Measurements from ENCODE around the gene MAPK8IP3.
A peak's percentile ranks its signal among the peaks of the same experiment; 100 is the strongest.

MAPK8IP3 gene

GRCh38 chr16:1770328-1771187 lies 64.6 kb downstream of the MAPK8IP3 start:
- peak overlapping the region; percentile 84 for H3K4me3 ChIP-seq (replicated peaks; ENCODE audit: low read depth, low read length)
- H3K36me3 ChIP-seq (ENCODE audit: control insufficient read depth, insufficient read depth, low read length), result peaks cover 32% of the 10 kb centered on the region
- DNase-seq (ENCODE audit: extremely low read depth, insufficient read length), result peak; percentile 67
- no peaks in the 10 kb centered on the region for H3K27me3 ChIP-seq (replicated peaks; ENCODE audit: control insufficient read depth, insufficient read depth, low read length)
- TF ChIP-seq CTCF (IDR thresholded peaks at IDR 0.05; ENCODE audit: insufficient read depth, low read length, poor library complexity, severe bottlenecking), result no peak

DNA sequence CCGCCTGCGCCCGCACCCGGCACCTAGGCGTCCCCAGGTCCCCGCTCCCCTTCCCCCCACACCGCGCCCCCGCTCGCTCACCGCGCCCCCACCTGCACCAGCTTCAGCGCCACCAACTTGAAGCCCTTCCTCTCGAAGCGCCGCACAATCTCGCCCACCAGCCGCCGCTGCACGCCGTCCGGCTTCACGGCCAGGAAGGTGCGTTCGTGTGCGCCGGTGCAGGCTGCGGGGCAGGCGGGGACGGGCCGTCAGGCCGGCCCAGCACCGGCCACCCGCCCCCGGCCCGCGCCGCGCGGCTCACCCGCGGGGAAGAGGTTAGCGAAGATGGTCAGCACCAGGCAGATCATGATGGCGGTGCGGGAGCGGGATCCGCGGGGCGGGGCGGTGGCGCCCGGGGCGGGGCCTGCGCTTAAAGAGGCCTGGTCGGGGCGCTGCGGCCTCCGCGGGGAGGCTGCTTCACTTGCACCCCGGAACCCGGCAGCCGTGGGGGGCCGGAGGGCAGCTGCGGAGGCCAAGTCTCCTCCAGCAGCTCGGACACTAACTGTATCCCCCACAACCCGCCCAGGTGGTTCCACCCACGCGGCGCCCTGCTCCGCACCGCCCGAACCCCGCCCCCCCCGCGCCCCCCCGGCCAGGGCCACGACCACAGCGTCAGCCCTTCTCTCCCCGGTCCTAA lies 65.3 kb downstream of the MAPK8IP3 start, which contains the start of gene NME3:
TSS of gene NME3 (minus strand) at position 356 of the 676 bp plus-strand sequence. CDS start at position 347, 9 bp downstream.
- Histone ChIP-seq H3K27me3 (replicated peaks; ENCODE audit: control insufficient read depth, insufficient read depth, low read length) (no peaks in the 10 kb centered on the region), H3K4me3 (replicated peaks; ENCODE audit: low read depth, low read length) (peak within 1 kb of the TSS; percentile 84), H3K36me3 (ENCODE audit: control insufficient read depth, insufficient read depth, low read length) (peaks cover 29% of the 10 kb centered on the region)
- no peak for TF ChIP-seq CTCF (IDR thresholded peaks at IDR 0.05; ENCODE audit: insufficient read depth, low read length, poor library complexity, severe bottlenecking)
- peak; percentile 86 for DNase-seq (ENCODE audit: extremely low read depth, insufficient read length)

- DNase-seq (ENCODE audit: extremely low read depth, insufficient read length), result no peak
- TF ChIP-seq CTCF (IDR thresholded peaks at IDR 0.05; ENCODE audit: insufficient read depth, low read length, poor library complexity, severe bottlenecking), result no peak
- Histone ChIP-seq H3K4me3 (replicated peaks; ENCODE audit: low read depth, low read length) (peak overlapping the region; percentile 84), H3K27me3 (replicated peaks; ENCODE audit: control insufficient read depth, insufficient read depth, low read length) (no peaks in the 10 kb centered on the region), H3K36me3 (ENCODE audit: control insufficient read depth, insufficient read depth, low read length) (peaks cover 33% of the 10 kb centered on the region)
These were observed 65.9 kb downstream of the MAPK8IP3 start for GRCh38 chr16:1771864-1772361.

DNA sequence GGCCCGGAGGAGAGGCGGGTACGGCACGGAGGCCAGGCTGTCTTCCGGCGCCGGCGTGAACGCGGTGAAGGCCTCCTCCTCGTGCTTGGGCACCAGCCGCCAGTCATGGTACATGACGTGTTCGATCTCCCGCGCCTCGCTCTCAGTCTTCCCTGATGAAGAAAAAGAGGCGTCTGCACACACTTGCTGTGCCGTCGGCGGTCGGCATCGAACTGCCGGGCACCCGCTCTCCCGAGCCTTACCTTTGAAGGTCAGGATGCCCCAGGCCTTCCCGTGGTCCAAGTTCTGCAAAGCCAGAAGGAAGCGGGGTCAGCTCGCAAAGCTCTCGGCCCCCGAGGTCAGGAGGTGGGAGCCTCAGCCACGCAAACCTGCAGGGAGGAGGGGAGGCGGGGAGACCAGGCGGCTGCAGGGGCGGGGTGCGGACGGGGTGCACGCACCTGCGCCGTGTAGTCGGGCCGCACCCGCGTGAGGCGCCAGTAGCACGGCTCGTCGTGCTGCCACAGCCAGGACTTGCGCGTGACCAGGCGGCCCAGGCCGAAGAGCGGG lies 66.4 kb downstream of the MAPK8IP3 start, which contains the start of gene EME2:
TSS of gene EME2 (plus strand) at position 449 of the 546 bp plus-strand sequence. CDS start 418 bp downstream, outside the sequence.
- DNase-seq (ENCODE audit: extremely low read depth, insufficient read length), result peak; percentile 55
- Histone ChIP-seq H3K4me3 (replicated peaks; ENCODE audit: low read depth, low read length) (peak within 1 kb of the TSS; percentile 84), H3K27me3 (replicated peaks; ENCODE audit: control insufficient read depth, insufficient read depth, low read length) (no peaks in the 10 kb centered on the region), H3K36me3 (ENCODE audit: control insufficient read depth, insufficient read depth, low read length) (peaks cover 28% of the 10 kb centered on the region)
- TF ChIP-seq CTCF (IDR thresholded peaks at IDR 0.05; ENCODE audit: insufficient read depth, low read length, poor library complexity, severe bottlenecking), result no peak

- Histone ChIP-seq H3K4me3 (replicated peaks; ENCODE audit: low read depth, low read length) (peak within 1 kb of the TSS; percentile 84), H3K36me3 (ENCODE audit: control insufficient read depth, insufficient read depth, low read length) (peaks cover 26% of the 10 kb centered on the region), H3K27me3 (replicated peaks; ENCODE audit: control insufficient read depth, insufficient read depth, low read length) (no peaks in the 10 kb centered on the region)
- TF ChIP-seq CTCF (IDR thresholded peaks at IDR 0.05; ENCODE audit: insufficient read depth, low read length, poor library complexity, severe bottlenecking), result peak; percentile 60
- DNase-seq (ENCODE audit: extremely low read depth, insufficient read length), result peak; percentile 88
These were observed 67.1 kb downstream of the MAPK8IP3 start, which contains the start of gene MRPS34 for GRCh38 chr16:1772908-1773702. Gene MRPS34 (minus strand): TSS chr16:1773134. CDS start chr16:1773119, 15 bp downstream.

All from GM06990 (cell line).